ENCODE data around the gene TLR10.

TLR10 gene

DNA sequence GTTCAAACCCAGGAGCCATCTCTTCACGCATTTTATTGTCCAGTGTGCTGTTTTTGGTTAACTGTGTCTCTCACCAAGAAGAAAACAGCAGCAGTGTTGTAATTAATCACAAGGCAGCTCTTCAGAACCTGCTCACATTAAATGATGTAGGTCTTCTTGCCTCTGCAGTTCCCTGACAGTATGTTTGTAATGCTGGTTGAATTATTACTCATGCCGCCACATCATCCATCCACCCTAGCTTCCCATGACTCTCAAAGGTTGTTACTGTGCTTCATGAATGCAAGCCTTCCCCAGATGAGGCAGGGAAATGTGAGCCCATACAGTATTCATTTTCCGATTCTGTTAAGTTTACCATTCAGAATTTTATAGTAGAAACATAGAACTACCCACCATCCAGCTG is 17.4 kb downstream of the TLR10 start:
- no peak for DNase-seq

DNA sequence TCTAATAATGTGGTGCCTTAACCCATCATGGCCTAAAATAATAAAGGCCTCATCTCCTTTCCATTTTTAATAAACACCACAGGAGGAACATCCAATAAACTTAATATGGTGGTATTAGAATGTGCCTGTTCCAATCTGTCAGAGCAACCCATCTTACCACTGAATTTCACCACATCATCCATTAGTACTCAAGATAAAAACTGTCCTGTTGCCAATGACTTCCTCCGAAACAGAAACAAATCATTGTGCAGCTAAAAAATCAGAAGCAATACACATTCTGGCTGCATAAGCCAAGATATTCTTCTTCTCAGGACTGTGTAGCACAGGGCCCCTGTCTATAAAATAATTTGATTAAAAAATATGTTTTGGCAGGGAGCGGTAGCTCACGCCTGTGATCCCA is 18.5 kb downstream of the TLR10 start:
- no peak for DNase-seq

DNA sequence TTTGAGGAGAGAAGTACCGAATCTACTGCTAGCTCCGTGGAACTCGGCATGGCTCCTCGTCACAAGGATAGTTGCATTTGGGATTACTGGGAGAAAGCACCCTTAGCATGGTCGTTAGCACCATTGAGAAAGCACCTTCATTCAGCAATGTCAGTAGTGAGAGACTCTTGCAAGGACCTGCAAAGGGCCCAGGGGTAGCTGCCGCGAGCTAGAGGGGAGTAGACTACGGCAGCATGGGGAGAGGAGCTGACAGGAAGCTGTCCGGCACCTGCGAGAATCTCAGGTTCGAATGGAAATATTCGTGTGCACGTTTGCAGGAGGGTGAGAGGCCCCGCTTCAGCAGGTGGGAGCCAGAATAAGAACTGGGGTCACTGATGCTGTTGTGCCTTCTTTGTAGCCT is 20.2 kb downstream of the TLR10 start:
- DNase-seq, result no peak

DNA sequence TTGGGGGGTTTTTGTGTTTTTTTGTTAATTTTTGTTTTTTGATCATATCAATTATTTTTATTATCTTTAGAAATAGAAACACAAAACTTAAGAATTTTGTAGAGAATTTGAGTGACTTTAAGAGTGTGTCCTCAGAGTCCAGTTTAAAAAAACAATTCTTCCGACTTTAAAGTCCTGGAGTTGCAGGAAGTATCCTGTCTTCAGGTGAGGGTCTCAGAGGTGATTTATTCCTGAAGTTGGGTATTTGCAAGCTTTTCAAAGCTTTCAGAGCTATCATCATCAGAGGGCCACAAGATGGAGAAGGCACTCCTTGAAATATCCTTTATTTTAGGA is 23.0 kb downstream of the TLR10 start:
- no peak for DNase-seq

DNA sequence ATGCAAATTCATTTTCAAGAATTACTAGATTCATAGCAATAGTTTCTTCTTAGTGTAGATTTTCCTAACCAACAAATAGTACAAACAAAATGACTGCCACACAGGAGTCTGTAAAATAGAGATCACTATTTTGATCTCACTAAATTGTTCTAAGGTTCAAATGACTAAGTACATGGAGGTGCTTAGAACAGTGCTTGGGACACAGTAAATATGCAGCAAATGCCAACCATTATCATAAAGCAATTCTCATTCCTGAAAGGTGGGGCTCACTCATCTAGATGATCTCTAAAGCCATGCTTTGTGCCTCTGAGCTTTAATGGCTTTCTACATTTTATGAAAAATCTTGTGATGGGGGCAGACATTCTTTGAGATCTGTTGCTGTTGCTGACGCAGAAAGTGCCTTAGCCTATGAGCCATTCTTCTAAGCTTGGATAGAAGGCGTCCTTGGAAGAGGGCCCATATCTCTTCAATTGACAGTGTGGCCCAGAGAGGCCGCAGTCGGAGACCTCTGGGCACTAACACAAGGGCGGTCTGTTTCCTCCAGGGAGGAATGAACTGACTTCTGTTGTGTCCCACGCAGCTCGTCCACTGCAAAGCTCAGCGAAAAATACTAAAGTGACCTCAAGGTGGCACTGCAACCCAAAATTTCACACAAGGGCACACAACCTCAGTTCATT is 23.5 kb downstream of the TLR10 start:
- peak; percentile 65 for DNase-seq

DNA sequence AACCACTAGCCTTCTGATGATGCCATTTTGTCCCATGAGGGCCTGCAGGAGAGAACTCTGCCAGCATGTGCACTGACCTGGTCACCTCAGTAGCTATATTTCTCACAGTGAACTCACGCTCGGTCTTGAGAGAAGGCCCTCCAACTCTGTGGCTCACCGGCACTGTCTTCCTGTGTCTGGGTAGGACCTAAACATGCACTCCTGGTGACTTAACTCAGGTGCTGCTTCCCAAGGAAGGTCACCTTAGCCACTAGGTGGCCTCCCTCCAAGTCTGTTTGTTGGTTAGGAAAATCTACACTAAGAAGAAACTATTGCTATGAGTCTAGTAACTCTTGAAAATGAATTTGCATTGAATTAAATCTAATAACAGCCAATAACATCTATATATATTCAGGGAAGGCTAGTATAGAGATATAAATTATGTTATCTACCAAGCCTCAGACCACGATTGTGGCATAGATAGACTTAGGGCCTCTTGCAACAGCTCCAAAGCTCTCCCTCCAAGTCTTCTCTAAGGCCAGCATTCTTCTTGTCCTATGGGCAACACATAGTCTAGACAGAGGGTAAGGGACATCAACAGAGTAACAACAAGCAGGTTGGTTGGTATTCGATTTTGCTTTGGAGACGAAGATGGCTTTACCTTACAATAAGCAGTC is 24.7 kb downstream of the TLR10 start:
- no peak for DNase-seq

DNA sequence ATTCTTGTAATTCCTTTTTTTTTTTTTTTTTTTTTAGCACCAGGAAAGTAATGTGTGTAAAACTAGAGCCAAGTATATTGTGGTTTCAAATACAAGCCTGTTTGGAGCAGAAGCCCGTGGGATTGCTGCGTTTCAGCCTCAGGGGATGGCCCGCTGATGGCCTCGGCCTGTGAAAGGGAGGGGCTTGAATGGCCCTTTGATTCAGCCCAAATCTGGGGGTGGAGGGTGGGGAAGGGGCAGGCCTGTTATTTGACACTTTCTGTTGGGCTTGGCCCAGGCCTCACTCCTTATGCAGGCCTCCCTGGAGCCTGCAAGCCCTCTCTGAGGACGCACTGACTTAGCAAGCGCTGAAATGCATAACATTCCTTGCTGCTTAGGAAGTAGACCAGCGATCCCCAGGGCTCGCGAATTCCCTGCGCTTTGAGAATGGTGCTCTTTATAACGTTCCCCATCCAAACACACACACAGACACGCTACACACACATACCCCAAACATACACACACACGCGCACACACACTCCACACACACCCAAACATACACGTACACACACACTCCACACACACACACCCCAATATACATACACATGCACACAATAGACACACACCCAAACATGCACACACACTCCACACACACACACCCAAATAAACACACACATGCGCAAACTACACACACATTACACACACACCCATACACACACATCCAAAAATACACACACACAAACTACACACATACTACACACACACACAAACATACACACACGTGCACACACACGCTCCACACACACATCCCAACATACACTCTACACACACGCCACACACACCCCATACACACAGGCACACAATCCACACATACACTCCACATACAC is 29.6 kb downstream of the TLR10 start:
- peak; percentile 95 for DNase-seq

DNA sequence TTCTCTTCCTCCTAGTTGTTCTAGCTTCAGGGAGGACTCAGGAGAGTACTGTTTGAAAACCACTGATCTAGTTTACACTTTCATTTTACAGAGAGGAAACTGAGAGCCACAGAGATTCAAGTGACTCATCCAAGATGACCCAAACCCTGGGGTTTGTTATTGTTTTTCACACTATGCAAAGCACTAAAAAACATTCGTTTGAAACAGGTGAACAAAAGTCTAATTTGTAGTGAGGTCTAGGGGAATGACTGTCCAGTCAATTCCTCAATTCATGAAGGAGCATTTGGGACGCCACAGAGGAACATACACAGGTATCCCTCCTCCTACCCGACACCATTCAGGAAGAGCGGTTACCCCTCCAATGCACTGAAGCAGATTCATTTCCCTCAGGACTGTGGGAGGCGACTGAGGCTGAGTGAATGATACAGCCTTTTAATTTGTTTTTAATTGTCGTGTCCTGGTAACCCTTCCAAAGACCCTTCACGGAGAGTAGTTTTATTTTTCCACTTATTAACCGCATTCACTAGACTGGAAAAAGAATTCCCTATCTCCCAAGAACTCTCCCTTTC is 30.3 kb downstream of the TLR10 start:
- DNase-seq, result no peak

DNA sequence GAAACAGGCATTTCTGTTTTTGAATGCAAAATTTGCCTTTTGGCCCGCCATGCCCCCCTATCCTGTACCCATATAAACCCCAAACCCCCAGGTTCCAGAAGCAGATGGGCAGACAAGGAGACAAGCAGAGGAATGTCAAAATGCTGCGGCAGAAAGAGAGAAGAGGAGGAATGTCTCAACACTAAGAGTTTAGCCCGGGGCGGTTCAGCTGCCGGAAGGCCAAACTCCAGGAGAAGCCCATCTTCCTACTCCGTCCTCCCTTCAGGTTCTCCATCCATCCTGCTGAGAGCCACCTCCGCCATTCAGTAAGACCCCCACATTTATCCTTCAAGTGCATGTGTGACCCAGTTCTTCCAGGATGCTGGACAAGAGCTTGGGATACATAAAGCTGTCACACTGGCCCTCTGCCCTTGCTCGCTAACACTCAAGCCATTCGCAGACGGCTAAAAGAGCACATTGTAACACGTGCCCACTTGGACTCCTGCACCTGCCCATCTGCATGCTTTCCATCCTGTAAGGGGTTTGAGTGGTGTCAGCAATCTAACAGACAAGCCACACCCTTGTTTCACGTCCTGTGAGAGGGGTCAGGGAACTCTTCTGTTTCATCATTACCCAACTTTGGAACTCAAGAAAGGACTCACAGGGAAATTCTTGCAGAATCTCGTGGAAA is 31.3 kb downstream of the TLR10 start:
- no peak for DNase-seq

DNA sequence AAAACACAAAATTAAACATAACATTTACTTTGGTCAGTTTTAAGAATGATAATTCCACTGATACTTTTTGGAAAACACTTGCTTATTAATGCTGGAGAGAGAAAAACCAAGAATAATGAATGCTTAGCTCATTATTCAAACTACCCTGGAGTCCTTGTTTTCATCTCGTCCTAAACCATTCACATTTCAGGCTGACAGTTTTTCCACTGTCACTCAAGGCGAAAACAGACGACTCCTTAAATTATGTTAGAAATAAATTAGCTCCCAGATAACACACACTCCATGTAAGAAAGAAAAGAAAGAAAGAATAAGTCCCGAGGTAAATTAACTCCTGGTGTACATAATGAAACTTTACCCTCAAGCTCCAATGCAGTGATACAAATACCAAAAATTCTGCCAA is 33.5 kb downstream of the TLR10 start:
- DNase-seq, result no peak

DNA sequence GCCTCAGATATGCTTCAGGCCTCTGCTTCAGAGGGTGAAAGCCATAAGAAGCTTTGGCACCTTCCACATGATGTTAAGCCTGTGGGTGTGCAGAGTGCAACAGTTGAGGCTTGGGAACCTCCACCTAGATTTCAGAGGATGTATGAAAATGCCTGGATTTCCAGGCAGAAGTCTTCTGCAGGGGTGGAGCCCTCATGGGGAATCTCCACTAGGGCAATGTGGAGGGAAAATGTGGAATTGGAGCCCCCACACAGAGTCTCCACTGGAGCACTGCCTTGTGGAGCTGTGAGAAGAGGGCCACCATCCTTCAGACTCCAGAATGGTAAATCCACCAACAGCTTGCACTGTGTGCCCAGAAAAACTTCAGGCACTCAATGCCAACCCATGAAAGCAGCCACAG is 35.2 kb downstream of the TLR10 start:
- DNase-seq, result no peak

DNA sequence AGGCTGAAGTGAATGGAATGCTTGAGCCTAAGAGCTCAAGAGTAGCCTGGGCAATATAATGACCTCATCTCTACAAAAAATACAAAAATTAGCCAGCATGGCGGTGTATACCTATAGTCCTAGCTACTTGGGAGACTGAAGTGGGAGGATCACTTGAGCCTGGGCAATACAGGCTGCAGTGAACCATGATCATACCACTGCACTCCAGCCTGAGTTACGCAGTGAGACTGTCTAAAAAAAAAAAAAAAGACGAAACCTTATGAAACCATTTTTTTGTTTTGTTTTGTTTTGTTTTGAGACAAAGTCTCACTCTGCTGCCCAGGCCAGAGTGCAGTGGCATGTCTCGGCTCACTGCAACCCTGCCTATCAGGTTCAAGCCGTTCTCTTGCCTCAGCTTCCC is 36.9 kb downstream of the TLR10 start:
- no peak for DNase-seq

DNA sequence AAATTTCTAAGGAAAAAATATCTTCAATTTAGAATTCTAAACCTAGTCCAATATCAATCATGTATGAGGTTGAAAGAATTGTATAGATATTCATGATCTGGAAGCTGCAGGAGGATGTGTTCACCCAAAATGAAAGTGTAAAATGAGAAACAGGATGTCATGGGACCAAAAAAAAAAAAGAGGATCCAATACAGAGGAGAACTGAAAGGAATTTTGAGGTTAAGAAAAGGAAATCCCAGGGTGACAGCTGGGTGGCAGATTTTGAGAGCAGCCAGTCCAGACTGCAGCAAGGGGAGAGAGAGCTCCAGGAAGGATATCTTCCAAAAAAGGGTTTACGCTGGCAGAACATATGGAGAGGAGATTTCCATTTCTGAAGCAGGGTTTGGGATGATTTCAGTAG is 38.9 kb downstream of the TLR10 start:
- DNase-seq, result no peak

DNA sequence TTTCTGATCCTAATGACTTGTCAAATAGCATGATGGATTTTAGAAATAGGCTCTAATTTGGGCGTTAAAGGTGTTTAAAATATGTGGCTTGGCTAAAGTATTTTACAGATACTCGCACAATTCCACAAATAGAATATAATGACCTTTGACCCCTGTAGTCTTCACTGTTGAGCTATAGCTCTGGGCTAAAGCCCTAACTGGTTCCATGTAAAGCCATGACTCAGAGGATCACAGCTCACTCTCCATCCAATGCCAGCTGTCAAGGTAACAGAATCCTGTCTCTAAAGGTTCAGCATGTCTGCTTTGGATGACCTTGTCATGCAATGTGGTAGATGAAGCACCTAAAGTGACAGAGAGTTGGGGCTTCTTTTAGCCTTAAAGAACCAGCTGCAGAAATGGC is 42.5 kb downstream of the TLR10 start:
- no peak for DNase-seq

DNA sequence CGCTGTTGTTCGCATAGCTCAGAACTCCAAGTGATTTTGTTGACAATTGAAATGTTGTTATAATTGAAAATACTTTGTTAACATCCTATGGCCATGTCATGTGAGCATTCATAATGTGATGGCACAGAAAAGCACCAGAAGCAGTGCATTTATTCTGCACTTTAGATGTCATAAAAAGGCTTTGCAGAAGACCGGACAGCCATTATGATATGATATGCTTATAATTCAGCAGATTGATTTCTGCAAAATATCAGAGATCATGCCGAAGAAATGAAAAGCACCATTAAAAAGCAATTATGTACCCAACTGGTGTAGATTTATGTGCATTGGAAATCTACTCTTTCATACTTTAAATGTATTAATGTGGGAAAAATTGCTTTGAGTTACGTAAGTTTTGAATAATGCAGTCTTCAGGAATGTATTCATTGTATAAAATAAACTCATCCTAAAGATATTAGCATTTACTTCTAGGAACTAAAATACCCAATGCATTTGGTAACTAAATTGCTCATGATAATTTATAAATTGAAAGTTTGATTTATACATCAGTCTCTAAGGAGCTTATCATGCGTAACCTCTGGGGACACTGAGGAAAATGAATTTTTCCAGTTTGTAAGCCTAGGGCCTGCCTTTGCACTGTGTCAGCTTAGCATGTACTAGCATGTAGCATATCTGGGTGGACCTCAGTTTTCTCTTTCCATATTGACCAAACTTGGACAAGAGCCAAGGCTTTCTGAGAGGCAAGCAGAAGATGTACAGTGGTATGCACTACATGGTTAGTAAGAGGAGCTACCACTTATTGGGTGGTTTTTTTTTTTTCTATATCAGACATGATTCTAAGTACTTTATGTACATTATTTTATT is 43.6 kb downstream of the TLR10 start:
- DNase-seq, result no peak

DNA sequence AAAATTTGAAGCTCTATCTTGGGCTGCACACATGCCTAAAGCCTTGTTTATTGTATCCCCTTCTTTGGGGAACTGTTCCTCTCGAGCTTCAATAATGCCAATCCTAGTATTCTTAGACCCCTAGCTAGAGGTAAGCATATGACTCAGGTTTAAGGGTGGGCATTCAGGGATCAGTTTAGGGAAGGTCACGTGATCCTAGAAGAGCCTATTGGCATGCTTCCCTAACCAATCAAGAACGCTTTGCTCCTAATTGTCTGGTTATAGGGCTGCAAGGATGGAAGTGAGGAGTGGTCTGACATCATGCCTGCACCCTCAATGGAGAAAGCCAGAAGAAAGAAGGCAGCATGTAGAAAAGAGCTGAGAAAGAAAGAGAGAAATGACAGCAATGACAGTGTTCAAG is 46.9 kb downstream of the TLR10 start:
- no peak for DNase-seq

DNA sequence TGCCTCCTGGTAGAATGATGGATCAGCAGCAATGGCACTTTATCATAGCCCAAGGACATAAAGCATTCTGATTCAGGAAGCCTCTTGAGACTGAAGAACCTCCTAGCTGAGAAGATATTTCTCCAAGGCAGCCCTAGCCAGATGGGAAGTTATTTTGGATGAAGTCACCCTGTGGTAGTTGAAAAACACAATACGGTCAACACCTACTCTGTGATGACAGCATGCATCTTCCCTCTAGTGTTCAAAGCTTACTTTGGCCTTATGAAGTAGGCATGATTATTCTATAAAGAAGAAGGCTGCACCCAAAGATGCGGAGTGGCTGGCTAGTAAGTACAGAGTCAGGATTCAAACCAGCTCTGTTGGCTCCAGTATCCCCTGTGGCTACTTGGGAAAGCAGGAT is 47.9 kb downstream of the TLR10 start:
- no peak for DNase-seq

DNA sequence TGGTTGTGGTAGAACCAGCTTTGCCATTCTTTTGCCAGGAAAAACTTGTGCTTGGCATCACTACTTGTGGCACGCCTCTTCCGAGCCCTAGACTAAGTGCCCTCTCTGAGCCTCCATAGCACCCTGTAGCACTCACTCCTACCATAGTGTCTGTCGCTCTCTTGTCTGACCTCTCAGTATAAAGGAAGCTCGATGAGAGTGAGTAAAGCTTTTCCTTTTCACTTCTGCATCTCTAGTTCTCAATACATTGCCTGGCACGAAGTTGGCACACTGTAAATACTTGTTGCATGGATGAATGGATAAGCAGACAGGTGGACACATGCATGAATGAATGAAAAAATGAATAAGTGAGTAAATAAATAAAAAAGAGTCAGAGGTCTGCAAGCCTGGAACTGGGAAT is 48.3 kb downstream of the TLR10 start:
- DNase-seq, result no peak

DNA sequence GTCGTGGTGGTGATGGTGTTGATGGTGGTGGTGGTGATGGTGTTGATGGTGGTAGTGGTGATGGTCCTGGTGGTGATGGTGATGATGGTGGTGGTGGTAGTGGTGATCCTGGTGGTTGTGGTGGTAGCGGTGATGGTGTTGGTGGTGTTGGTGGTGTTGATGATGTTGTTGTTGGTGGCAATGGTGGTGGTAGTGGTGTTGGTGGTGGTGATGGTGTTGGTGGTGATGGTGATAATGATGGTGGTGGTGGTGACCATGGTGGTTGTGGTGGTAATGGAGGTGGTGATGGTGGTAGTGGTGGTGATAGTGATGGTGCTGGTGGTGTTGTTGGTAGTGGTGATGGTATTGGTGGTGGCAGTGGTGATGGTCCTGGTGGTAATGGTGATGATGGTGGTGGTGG is 49.1 kb downstream of the TLR10 start:
- no peak for DNase-seq

DNA sequence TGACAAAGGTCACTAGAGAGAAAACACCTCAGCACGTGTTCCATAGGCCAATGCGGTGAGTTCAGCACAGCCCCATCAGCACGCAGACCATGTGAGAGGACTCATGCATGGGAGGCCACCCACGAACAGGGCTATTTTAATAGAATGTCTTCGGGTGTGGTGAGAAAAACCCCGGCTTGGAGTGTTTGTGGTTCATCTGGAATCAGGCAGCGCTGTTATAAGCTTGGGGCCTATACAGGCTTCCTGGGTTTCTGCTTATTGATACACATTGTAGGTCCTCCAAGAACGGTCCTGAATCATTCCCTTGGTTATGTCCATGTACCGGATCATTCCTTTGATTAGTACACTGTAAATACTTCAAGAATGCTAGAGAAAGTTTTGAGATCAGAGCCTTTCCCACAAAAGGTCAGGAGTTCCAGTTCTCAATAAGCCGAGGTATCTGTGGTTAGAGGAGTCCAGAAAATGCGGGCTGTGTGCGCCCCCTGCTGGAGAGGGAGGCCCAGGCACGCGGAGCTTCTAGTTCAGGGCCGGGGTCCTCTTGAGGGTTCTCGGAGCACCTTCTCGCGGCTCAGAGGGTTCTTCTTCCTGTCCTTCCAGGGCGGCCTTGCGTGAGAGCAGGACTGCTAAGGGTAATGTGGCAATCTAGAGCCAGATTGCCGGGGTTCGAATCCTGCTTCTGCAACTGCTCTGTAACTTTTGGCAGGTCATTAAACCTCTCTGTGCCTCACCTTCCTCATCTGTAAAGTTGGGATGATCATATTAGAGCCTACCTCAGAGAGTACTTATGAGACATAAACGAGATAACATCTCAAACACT is 51.8 kb downstream of the TLR10 start:
- peak; percentile 90 for DNase-seq

DNA sequence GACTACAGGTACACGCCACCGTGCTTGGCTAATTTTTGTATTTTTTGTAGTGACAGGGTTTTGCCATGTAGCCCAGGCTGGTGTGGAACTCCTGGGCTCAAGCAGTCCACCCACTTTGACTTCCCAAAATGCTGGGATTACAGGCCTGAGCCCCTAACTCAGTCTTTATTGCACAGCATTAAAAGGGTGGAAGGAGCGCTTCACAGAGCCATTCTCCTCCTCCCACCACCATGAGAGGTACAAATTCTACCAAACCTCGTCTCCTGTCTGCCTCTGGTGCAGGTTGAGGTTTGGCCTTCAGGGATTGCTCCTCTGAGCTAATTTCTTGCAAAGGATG is 52.3 kb downstream of the TLR10 start:
- no peak for DNase-seq

Data from T1000 (cell line).